Thyroid gland (tissue), 4 donors: ENCODE results near the gene ARSK. TPM values are rescaled to one million over a fixed set of nuclear protein-coding genes. Genes with fewer than 3 reads are reported as not detected.

ENCODE experiments used
- DNase-seq, 2 donors: peaks; one replicate each; pipeline ENCODE4 v3.0.0-alpha.2; 2019
- H3K27ac ChIP-seq, 3 donors: fragments of 200-600 bp; sonication (generic); 1 replicate in 2 of 3; 2 replicates in 1 of 3; pipeline ENCODE4 v1.5.1; 2016 to 2019; ENCODE audit warnings: mild to moderate bottlenecking in 1 of 3, moderate library complexity in 1 of 3
- H3K27me3 ChIP-seq: fragments of 200-600 bp; sonication (generic); one replicate; pipeline ENCODE4 v1.5.1; 2019
- H3K36me3 ChIP-seq, 2 donors: fragments of 200-600 bp; sonication (generic); one replicate each; pipeline ENCODE4 v1.5.1; 2016 to 2019
- H3K4me1 ChIP-seq, 2 donors: fragments of 200-600 bp; sonication (generic); one replicate each; pipeline ENCODE4 v1.5.1; 2017 to 2019
- H3K4me3 ChIP-seq, 3 donors: fragments of 200-600 bp; sonication (generic); replicated peaks in 1 of 3; 1 replicate in 2 of 3; 2 replicates in 1 of 3; pipeline ENCODE4 v1.5.1; 2016; ENCODE audit warnings: mild to moderate bottlenecking in 1 of 3
- H3K9me3 ChIP-seq: fragments of 200-600 bp; sonication (generic); one replicate; pipeline ENCODE4 v1.5.1; 2017
- POLR2A ChIP-seq, 2 donors: fragments of 450-650 bp; IDR thresholded peaks; one replicate each; pipeline ENCODE4 v1.6.1; 2017; ENCODE audit warnings: antibody characterized with exemption in 2 of 2, mild to moderate bottlenecking in 2 of 2, moderate library complexity in 1 of 2
- WGBS, 2 donors: methylation state at CpG; one replicate each; pipeline ENCODE4 v1.1.5; 2017; 5-methylcytosine and 5-hydroxymethylcytosine counted together
- intact Hi-C: fragments of 100-400 bp; cut with DNase I; formaldehyde crosslinking; loops from one replicate; pipeline ENCODE4 v1.15.1; 2023
- total RNA-seq, 4 donors: library from RNA; depleted of rRNA; stranded (reverse); fragments of >200 nt; gene quantifications; one replicate each; pipeline ENCODE4 v1.2.3, GENCODE V29; 2016
- TF ChIP-seq, protein P1 (sequence below), 6 experiments: fragments of 200-600 bp in 3 of 6; fragments of 450-650 bp in 3 of 6; sonication (generic) in 3 of 6; IDR thresholded peaks; one replicate each; pipeline ENCODE4 v1.5.1; 2016 to 2019; ENCODE audit warnings: antibody characterized with exemption in 6 of 6, mild to moderate bottlenecking in 2 of 6, inconsistent platforms in 1 of 6, moderate library complexity in 1 of 6

The ARSK gene
- total RNA-seq, 4 donors from 2014 or later: 7.8 to 11.4 (median 9.3) TPM

GRCh38 chr5:95606419-95606818 is 51.5 kb downstream of the ARSK start:
- no peak overlapping the region for H3K27ac ChIP-seq
- DNase-seq: no peak
- WGBS, 2 donors: 95 to 96% methylated on average over 1 of the region's 1 CpG
- no peaks in the 10 kb centered on the region for H3K36me3 ChIP-seq
- no peak overlapping the region for H3K4me3 ChIP-seq
- no peaks in the 10 kb centered on the region for H3K27me3 ChIP-seq
- H3K4me1 ChIP-seq: no peaks in the 10 kb centered on the region
- no peaks in the 10 kb centered on the region for H3K9me3 ChIP-seq
- intact Hi-C loops: no loop called here
- TF ChIP-seq, protein P1, sequence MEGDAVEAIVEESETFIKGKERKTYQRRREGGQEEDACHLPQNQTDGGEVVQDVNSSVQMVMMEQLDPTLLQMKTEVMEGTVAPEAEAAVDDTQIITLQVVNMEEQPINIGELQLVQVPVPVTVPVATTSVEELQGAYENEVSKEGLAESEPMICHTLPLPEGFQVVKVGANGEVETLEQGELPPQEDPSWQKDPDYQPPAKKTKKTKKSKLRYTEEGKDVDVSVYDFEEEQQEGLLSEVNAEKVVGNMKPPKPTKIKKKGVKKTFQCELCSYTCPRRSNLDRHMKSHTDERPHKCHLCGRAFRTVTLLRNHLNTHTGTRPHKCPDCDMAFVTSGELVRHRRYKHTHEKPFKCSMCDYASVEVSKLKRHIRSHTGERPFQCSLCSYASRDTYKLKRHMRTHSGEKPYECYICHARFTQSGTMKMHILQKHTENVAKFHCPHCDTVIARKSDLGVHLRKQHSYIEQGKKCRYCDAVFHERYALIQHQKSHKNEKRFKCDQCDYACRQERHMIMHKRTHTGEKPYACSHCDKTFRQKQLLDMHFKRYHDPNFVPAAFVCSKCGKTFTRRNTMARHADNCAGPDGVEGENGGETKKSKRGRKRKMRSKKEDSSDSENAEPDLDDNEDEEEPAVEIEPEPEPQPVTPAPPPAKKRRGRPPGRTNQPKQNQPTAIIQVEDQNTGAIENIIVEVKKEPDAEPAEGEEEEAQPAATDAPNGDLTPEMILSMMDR (IDR thresholded peaks at IDR 0.05): no peak
- TF ChIP-seq POLR2A (IDR thresholded peaks at IDR 0.05): no peak

DNA sequence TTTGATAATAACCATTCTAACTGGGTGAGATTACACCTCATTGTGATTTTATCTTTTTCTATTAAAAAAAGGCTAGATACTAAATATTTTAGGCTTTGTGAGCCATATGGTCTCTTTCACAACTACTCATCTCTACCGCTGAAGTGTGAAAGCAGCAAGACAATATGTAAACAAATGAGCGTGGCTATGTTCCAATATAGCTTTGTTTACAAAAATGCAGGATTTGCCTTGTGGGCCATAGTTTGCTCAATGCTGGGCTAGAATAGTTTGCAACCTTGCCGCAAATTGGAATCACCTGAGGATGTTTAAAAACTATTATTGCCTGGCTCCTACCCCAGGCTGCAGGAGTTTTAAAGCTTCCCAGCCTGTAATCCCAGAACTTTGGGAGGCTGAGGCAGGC is 54.8 kb downstream of the ARSK start:
- DNase-seq: no peak
- intact Hi-C loops: no loop called here
- Histone ChIP-seq H3K4me1 (no peaks in the 10 kb centered on the region), H3K27me3 (no peaks in the 10 kb centered on the region), H3K4me3 (no peak overlapping the region), H3K36me3 (no peaks in the 10 kb centered on the region), H3K9me3 (no peaks in the 10 kb centered on the region), H3K27ac (no peak overlapping the region)
- TF ChIP-seq, protein P1 (IDR thresholded peaks at IDR 0.05): no peak
- TF ChIP-seq POLR2A (IDR thresholded peaks at IDR 0.05): no peak
- 44 to 63% methylated on average over 3 of the region's 3 CpGs for WGBS, 2 donors

DNA sequence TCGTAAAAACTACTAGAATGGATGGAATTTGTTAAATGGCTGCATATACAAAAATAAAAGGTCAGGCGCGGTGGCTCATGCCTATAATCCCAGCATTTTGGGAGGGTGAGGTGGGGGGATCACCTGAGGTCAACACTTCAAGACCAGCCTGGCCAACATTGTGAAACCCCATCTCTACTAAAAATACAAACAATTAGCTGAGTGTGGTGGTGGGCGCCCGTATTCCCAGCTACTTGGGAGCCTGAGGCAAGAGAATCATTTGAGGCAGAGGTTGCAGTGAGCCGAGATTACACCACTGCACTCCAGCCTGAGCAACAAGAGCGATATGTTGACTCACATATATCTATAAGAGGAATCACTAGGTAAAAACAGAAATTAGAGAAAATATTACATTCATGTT is 55.6 kb downstream of the ARSK start:
- no peak for DNase-seq
- no peaks in the 10 kb centered on the region for H3K27me3 ChIP-seq
- no peaks in the 10 kb centered on the region for H3K36me3 ChIP-seq
- WGBS, 2 donors: 89 to 93% methylated on average over 7 of the region's 7 CpGs
- no peaks in the 10 kb centered on the region for H3K9me3 ChIP-seq
- intact Hi-C loops: no loop called here
- no peak overlapping the region for H3K27ac ChIP-seq
- no peak overlapping the region for H3K4me3 ChIP-seq
- TF ChIP-seq POLR2A (IDR thresholded peaks at IDR 0.05): no peak
- TF ChIP-seq, protein P1 (IDR thresholded peaks at IDR 0.05): no peak
- no peaks in the 10 kb centered on the region for H3K4me1 ChIP-seq

GRCh38 chr5:95611396-95611795 is 56.5 kb downstream of the ARSK start:
- Histone ChIP-seq H3K27ac (no peak overlapping the region), H3K9me3 (no peaks in the 10 kb centered on the region), H3K36me3 (no peaks in the 10 kb centered on the region), H3K4me3 (no peak overlapping the region), H3K27me3 (no peaks in the 10 kb centered on the region), H3K4me1 (no peaks in the 10 kb centered on the region)
- WGBS, 2 donors: 92 to 94% methylated on average over 3 of the region's 3 CpGs
- no peak for DNase-seq
- intact Hi-C loops: no loop called here
- TF ChIP-seq, protein P1 (IDR thresholded peaks at IDR 0.05): no peak
- TF ChIP-seq POLR2A (IDR thresholded peaks at IDR 0.05): no peak

DNA sequence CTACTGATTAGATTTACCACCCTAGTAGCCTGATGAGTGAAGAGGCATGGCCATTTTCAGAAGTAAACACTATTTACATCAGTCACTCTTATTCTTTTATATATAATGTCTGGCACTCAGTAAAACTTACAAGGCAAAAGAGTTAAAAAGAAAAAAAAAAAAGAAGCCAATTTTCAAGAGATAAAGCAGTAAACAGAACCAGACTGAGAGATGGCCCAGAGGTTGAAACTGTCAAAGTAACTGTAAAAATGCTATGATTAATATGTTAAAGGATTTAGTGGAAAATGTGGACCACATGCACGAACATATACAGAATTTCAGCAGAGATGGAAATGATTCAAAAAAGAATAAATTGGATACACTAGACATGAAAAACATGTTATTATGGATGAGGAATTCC is 58.6 kb downstream of the ARSK start:
- no peaks in the 10 kb centered on the region for H3K4me1 ChIP-seq
- H3K4me3 ChIP-seq: no peak overlapping the region
- H3K9me3 ChIP-seq: no peaks in the 10 kb centered on the region
- WGBS, 2 donors: 97 to 98% methylated on average over 1 of the region's 1 CpG
- no peaks in the 10 kb centered on the region for H3K27me3 ChIP-seq
- no peak for DNase-seq
- no peak overlapping the region for H3K27ac ChIP-seq
- intact Hi-C loops: no loop called here
- no peak for TF ChIP-seq POLR2A (IDR thresholded peaks at IDR 0.05)
- TF ChIP-seq, protein P1 (IDR thresholded peaks at IDR 0.05): no peak
- no peaks in the 10 kb centered on the region for H3K36me3 ChIP-seq
